NT2/D1 (cell line): ENCODE data around the gene RIPOR2.

Experiments used
- SUZ12 ChIP-seq: IDR thresholded peaks from 2 replicates; pipeline ENCODE4 v1.6.1; 2011; ENCODE audit not compliant: insufficient read length, insufficient read depth; ENCODE audit errors: extremely low read depth
- YY1 ChIP-seq: IDR thresholded peaks from 2 replicates; pipeline ENCODE4 v1.6.1; 2011; ENCODE audit not compliant: insufficient read length, insufficient read depth
- ZNF274 ChIP-seq: IDR thresholded peaks from 2 replicates; pipeline ENCODE4 v1.6.1; 2011; ENCODE audit warnings: mild to moderate bottlenecking, low read depth, low read length

DNA sequence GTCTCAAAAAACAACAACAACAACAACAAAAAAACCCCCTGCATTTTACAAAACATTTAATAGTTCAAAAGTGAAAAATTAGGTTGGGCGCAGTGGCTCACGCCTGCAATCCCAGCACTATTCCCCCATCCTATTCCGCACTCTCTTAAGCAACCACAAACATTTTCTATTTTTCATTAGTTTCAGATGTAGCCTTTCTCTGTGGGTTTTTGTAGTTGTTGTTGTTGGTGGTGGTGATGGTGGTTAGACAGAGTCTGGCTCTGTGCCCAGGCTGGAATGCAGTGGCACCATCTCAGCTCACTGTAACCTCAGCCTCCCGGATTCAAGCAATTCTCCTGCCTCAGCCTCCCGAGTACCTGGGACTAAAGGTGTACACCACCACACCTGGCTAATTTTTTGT, 167.4 kb downstream of the RIPOR2 start:
- TF ChIP-seq ZNF274 (no peak), SUZ12 (no peak), YY1 (no peak)
